ENCODE measurements around the gene AP1B1.

AP1B1 gene

DNA sequence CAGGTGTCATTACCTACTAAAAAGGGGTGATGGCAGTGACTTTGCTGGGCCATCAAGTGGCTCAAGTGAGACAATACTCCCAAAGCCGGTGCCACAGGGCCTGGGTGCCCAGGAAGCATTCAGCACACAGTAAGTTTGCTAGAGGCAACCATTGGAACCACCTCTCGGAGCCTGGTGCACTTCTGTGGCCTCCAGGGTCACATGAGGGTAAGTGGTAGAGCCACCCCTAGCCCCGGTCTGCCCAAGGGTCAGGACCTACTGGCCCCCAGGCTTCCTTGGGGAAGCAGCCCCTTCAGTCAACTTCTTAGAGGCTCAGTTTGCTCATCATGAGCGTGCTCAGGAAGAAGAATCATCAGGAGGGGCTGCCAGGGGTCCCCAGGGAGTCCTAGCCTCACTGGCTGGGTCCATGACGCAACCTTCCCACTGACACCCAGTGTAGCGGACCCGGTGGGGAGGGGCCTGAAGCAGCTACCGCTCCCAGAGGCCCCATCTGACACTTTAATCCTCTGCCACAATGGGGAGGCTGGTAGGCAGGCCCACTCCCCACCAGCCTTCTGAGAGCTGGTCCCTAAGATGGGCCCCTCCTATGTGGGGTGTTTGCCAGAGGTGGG, 55.4 kb downstream of the AP1B1 start:
- DNase-seq (ENCODE audit: low read depth in 4 of 4, low spot score in 1 of 4) = no peak

DNA sequence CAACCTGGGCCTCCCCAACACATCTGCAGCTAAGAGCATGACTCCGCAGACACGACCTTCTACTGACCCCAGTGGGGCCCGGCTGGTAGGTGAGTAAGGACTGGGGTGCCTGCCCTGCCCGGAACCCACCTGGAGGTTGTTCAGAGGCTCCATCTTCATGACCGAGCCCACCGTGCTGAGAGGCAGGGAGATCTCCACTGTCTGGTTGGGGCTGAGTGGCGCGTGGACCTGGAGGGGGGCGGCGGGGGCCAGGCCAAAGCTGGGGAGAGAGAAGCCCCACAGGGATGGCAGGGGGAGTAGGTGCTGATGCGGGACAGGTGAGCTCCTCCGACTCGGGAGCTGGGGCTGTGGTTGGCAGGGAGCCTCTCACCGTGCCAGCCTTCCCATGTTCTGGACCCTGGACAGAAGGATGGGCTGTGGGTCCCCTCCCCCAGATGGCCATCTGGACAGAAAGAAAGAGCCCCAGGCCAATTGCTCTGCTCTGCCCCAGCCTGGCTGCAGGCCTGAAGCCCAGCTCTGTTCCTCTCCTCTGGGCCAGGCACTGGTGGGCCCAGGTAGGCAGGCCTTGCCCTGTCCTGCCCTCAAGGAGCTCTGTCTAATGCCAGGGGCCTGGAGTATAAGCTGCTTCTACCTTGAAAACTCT, 56.6 kb downstream of the AP1B1 start:
- no peak for DNase-seq (ENCODE audit: low read depth in 4 of 4, low spot score in 1 of 4)

DNA sequence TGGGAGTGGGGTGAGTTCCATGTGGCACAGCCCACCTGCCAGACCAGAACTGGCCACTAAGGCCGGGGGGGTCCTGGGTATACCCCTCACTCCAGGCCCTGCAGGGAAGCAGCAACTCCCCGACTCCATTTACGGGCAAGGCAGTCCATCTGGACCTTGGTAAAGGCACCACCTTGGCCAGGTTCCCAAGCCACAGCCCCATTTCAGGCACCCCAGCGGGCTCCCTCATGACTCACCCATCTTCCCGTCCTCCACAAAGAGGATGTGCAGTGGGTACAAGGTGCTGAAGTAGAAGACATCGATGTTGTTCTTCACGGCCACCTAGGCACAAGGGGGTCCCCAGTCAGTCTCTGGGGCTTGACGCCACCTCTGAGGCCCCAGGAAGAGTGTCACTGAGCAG, 57.2 kb downstream of the AP1B1 start:
- no peak for DNase-seq (ENCODE audit: low read depth in 4 of 4, low spot score in 1 of 4)

DNA sequence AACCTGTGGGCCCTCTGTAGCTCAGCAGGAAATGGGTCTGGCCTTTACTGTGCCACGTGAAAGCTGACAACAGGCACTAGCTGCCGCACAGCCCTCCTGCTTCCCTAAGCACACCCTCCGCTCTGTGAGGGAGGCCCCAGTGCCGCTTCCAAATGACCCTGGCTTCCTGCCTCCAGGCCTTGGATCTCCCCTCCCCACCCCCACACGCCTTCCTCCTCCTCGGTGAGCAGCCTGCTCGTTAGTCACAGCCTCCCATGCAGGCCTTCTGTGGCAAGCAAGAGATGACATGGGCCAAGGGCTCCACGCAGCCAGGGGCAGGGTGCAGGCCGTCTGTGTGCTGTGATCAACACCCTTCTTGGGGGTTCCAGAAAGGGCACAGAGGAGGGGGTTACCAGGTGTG, 57.6 kb downstream of the AP1B1 start:
- no peak for DNase-seq (ENCODE audit: low read depth in 4 of 4, low spot score in 1 of 4)

DNA sequence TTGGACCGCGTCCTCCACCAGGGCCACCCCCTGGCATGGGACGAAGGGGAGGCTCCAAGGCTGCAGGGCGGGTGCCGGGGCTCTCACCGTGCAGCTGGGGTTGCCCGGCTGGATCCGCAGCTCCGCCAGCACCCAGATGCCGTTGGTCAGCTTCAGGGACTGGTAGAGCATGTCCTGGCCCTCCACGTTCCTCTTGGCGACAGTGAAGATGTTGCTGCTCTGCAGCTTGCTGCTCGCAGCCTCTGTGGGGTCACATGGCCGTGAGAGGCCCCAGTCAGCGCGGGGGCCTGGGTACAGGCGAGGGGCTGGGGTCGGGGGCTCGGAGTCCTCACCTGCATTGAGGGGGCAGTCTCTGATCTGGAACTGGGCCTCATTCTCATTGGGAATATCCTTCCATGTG, 58.1 kb downstream of the AP1B1 start:
- no peak for DNase-seq (ENCODE audit: low read depth in 4 of 4, low spot score in 1 of 4)

DNA sequence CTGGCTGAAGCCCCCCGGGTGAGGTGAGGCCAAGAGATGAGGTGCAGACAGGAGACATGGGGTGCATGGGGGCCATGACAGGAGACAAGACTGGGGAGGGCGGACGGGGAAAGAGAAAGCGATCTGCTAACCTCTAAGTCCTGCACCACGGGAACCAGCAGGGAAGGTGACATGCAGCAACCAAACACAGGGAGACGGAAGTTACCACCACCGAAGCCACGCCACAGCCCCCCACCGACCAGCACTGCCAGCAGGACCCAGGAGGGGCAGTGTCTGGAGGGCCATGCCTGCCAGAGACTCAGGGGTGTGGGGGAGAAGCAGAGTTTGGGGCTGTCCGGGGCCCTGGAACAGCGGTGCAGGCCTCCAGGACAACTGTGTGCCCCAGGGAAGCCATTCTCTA, 58.8 kb downstream of the AP1B1 start:
- no peak for DNase-seq (ENCODE audit: low read depth in 4 of 4, low spot score in 1 of 4)

DNA sequence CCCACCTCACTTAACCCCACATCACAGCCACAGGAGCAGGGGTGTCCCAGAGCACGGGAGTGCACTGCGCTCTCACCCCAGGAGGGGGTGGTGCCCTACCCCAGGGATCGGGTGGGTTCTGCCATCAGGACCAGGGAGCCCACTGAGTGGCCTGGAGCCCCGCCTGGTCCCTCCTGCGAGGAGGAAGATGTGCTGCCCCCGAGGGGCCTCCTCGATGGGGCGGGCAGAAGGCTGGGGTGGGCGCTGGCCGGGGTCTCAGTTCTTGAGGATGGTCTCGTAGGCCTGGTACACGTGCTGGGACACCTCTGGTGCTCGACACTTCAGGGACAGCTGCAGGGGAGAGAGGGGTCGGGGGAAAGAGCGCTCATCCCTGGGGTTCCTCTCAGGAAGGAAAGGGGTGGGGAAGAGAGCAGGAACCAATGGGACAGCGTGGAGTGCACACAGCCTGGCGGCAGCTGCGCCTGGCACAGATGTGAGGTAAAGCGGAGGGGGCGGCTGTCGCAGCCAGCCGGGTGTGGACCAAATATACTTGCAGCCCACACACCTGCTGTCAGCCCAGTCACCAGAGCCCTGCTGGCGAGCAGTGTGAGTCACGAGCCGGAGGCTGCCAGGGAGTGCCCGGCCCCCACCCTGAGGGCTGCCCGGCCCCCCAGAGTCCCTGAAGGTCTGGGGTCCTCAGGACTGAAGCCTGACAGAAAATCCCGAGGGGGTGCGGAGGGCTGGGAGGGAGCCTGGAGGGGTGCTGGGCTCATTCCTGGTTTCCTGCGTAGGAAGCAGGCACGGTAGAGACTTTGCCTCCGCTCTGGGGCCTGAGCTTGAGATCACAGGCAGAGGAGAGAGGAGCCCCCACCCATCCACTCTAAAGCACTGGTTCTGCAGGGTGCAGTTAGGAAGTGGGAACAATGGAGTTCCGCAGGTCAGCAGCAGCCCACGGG, 59.5 kb downstream of the AP1B1 start:
- DNase-seq (ENCODE audit: low read depth in 4 of 4, low spot score in 1 of 4) = no peak

DNA sequence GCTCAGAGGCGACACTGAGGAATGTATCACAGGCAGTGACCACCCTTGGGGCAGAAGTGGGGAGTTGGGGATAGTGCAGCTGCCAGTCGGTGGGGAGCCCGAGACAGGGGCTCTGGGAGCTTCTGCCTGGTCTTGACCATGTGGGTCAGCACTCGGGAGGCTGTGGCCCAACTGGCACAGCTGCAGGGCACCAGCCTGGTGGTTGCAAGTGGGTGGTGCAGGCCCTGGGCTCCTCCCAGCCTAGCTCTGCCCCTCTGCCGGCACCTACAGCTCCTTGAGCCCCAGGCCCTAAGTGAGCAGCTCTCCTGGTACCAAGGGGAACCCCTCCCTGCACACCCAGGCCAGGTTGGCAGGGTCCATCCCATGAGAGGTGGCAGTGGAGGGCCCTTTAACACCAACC, 60.3 kb downstream of the AP1B1 start:
- no peak for DNase-seq (ENCODE audit: low read depth in 4 of 4, low spot score in 1 of 4)

DNA sequence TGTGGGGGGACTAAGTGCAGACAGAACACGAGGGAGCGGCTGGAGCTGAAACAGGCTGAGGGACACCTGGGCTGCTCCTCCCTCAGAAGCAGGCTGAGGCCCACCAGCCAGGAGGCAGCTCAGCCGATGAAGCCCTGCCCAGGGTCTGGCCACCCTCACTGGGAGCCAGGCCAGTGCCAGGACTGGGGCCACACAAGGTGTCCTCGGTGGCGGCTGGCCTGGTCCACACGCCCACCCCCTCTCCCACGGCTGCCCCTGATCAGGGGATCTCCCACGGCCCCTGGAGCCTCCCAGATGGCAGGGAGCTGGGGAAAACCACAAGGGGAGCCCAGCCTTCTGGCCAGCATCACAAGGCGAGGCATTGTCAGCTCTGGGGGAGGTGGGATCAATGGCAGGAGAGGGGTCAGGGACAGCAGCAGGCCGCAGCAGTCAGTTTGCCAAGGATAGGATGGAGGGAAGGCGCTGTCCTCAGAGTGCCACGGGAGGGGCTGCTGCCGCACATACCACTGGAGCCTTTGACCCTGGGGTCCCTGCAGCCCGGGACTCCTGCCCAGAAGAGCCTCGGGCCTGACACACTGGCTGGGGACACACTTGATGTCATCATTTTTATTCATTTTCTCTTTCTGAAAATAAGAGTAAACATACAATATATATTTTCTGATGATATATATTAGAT, 61.1 kb downstream of the AP1B1 start:
- no peak for DNase-seq (ENCODE audit: low read depth in 4 of 4, low spot score in 1 of 4)

DNA sequence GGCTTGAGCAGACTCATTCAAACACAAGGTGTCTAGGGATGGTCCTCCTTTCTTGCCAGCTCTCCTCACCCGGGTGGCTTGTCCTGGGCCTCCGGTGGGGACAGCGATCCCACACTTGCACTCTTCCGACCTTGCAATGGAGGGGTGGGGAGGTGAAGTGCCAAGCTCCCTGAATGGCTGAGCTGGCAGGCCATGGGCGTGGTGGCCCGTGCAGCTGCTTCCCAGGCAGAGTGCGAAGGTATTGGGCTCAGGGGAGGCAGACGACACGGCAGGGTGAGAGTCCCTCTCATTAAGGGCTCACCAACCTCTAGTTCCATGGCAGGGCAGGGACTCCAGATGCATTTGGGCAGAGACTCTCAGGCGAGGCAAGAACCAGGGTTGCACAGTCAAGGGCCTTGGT, 61.9 kb downstream of the AP1B1 start:
- no peak for DNase-seq (ENCODE audit: low read depth in 4 of 4, low spot score in 1 of 4)

DNA sequence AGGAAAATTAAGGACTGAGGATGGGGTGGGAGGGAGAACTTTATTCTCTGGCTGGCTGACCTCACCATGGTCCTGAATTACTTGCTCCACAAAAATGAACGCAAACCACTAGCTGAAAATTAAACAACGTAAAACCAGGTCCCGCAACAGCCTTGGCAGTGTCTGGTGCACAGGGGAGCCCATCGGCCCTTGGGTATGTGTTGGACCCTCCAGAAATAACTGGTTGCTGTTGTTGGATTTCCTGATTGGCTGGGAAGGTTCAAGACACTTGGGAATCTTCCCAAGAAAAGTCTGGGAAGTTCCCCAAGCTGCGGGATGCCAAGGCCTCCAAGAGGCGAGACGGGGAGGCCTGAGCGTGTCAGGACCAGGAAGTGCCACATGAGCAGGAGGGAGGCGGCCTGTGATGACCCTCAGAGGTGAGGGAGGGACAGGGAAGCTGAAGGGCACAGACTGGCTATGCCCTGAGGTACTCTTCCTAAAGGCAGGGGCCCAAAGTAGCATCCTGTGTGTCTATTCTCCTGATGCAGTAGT, 62.5 kb downstream of the AP1B1 start:
- DNase-seq (ENCODE audit: low read depth in 4 of 4, low spot score in 1 of 4) = no peak

DNA sequence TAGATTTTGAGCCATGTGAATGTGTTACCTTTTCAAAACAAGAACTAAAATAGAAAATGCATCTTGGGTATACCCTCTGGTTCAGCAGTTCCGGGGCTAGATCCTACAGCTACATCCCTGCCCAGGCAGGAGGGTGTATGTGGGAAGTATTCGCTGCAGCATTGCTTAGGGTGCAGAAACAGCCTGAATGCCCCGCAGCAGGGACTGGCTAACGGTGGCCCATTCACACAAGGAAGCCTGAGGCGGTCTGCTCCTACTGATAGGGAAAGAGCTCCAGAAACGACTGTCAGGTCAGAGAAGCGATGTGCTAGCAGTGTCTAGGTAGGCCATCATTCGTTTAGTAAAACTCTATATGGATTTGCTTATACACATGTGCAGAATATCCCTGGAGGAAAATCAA, 63.0 kb downstream of the AP1B1 start:
- DNase-seq (ENCODE audit: low read depth in 4 of 4, low spot score in 1 of 4) = no peak

DNA sequence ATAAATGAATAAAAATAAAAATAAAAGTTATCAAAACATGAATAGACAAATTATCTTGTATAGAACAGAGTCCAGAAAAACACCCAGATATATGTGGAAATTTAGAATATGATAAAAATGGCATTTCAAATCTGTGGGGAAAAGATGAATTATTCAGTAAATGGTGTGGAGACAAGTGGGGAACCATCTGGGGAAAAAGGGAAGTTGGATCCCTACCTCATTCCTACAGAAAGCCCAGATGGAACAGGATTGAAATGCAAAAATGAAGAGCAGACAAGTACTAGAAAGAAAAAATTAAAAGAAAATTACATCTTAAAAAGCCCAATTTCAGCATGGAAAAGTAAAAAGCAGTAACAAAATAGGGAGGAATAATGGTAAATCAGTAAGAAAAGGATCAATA, 64.7 kb downstream of the AP1B1 start:
- DNase-seq (ENCODE audit: low read depth in 4 of 4, low spot score in 1 of 4) = no peak

DNA sequence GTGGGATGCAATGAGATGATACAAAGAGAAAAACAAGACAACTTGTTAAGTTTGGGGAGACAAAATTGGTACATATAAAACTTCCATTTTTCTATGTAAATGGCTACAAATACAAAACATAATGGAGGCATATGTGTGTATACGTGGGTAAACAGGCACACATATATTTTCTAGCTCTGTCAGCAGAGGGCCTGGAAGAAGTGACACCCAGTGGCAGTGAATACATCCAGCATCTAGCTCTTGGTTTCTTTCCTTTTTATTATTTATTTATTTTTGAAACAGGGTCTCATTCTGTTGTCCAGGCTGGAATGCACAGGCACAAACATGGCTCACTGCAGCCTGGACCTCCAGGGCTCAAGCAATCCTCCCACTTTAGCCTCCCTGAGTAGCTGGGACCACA, 67.8 kb downstream of the AP1B1 start:
- DNase-seq (ENCODE audit: low read depth in 4 of 4, low spot score in 1 of 4) = no peak

DNA sequence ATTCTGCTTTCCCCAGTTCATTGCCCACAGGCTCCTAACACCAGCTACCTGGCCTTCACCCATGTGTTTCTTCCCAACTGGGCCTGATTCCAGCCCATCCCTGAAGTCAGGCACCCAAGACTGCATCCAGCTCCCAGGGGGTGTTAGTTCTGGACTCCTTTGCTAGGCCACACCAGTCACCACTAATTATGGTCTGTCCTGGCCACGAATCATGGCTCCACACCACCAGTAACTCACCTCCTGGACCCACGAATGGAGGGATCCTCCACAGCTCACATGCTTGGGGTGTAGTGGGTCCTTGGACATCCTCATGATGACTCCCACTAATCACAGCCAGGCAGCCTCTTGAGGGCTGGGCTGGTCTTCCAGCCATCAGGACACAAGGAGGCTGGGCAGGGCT, 69.3 kb downstream of the AP1B1 start:
- no peak for DNase-seq (ENCODE audit: low read depth in 4 of 4, low spot score in 1 of 4)

DNA sequence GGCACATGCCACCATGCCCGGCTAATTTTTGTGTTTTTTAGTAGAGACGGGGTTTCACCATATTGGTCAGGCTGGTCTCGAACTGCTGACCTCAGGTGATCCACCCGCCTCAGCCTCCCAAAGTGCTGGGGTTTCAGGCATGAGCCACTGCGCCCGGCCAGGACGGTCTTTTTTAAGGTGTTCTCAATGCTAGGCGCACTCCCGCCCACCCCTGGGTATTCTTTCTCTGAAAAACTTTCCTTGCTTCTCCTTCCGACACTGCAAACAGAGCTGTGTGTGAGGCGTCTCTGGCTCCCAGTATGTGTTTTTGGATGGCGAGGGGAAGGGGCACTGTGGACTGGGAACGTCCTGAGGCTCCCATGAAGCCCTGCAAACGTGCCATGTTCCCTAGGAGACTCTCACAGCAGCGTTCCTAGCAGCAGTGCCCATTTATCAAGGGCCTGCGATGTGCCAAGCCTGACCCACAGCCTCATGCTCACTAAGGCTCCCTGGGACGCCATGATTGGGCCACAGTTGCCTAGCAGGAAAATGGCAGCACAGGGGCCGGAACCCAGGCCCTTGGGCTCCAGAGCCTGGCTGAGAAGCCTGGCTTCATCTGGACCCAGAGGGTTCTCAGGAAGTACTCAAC, 70.4 kb downstream of the AP1B1 start:
- no peak for DNase-seq (ENCODE audit: low read depth in 4 of 4, low spot score in 1 of 4)

DNA sequence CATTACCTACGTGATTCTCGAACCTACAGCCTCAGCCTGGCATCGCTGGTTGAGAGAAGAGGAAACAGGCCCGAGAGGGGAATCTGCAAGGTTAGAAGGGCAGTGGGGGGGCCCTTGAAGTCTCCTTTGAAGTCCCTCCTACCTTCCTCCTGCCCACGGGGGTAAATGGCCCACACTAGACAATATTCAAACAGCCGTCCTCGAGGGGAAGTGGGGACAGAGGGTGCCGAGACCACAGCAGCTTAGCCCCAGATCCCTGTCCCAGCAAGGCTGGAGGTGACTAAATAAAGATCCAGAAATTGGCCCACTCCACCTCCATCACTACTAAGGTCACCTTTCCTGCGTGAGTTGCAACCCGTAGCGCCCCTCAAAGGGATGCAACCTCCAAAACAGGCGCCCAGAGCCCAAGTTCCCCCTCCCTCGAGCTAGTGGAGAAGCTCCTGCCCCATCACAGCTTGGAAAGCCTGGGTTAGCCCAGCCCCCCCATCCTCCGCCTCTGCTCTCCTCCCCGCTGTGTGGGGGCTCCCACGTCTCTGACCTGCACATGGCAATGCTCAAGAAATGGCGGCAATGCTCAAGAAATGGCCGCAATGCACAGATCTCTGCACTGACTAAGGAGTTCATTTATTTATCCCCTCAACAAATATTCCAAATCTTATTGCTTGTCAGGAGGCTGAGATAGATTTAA, 72.1 kb downstream of the AP1B1 start:
- no peak for DNase-seq (ENCODE audit: low read depth in 4 of 4, low spot score in 1 of 4)

DNA sequence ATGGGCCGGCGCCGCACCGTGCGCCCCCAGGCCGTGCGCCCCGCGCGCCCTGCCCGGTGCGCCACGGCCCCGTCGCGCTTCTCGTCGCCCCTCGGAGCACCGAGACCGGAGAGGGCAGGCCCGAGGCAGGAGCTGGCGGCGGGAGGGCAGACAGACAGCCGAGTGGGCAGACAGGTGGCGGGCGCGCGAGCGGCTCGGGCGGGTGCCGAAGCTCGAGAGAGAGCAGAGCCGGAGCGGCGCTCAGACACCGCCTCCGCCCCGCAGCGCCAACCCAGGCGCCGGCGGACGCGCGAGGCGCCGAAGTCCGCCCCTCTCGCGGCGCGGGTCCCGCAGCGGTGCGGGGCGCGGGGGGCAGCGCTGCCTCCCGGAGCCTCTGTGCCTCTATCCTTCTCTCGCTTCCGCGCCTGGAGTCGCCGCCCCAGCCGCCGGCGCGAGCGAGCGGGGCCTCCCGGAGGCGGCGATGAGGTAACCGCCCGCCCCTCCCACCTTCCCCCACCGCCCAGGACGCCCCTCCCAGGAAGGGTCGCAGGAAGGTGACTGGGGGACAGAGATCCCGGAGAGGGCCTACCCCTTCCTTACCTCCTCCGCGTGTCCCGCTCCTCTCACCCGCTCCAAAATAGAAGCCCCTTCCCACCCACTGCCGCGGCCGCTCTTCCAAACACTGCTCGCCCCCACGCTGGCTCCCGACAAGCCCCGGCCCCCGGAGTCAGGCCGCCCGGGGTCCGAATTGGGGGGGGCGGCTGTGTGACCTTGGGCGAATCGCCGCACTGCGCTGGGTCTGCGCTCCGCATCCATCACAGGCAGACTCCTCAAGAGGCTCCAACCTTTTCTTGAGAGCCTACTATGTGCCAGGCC, 72.9 kb downstream of the AP1B1 start, which contains the start of gene RASL10A:
RASL10A (minus strand) TSS at position 412 of the 855 bp plus-strand sequence. CDS start 451 bp downstream, outside the sequence.
- no peak for DNase-seq (ENCODE audit: low read depth in 4 of 4, low spot score in 1 of 4)

DNA sequence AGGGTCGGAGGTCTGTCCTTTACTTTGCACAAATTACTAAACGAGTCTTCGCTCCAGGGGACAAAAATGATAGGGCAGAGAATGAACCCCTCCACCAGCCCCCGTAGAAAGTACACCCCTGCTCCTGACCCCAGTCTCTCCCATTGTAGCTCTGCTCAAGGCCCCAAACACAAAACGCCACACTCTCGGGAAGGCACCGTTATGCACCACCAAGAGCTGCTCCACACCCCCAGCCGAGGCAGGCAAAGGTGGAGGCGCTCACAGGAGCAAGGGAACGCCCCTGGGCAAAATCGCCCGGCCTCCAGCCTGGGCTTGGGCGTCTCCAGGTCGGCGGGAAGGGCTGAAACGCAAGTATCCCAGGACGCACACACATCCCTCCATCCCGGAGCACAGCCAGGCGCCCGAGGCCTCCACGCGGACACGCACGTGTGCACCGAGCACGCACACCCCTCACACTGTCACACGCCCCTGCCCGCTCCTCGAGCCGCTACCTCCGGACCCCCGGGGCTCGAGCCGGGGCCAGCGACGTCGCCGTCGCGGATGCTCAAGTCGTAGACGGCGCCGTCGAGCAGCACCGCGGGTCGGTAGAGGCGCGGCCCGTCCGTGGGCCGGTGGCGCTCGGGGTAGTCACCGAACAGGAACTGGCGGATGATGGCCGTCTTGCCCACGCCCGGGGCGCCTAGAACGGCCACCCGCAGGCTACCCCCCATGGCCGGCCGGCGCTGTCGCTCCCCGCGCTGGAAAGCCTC, 73.7 kb downstream of the AP1B1 start:
- DNase-seq (ENCODE audit: low read depth in 4 of 4, low spot score in 1 of 4) = no peak
